Endothelial cell of umbilical vein (primary cell): ENCODE data around the gene SLC30A3. TPM values are rescaled to one million over a fixed set of nuclear protein-coding genes. Genes with fewer than 3 reads are reported as not detected.

ENCODE experiments used
- BruUV-seq: library from RNA; stranded (reverse); fragments of 400-500 nt; replicated peaks from 2 replicates; lab custom pipeline; 2021; lab: Mats Ljungman, UMichigan
- CTCF ChIA-PET: fragments of 300-600, 350-600 bp; sonication (Branson Sonifier 250); formaldehyde crosslinking; loops from one replicate; lab custom pipeline; 2021; ENCODE audit warnings: antibody characterized with exemption, inconsistent platforms; lab: Charles Lee
- POLR2A ChIA-PET: fragments of 300-600, 350-600 bp; sonication (Branson Sonifier 250); formaldehyde crosslinking; loops from one replicate; lab custom pipeline; 2021; ENCODE audit warnings: antibody characterized with exemption, inconsistent platforms; lab: Charles Lee
- DNase-seq: peaks from one replicate; pipeline ENCODE4 v3.0.0-alpha.2; 2011; ENCODE audit warnings: low read depth, low spot score
- FAIRE-seq: peaks from 2 replicates; lab custom pipeline; 2011; peaks lifted over from hg19 to GRCh38; lab: Jason Lieb, UNC
- H2AFZ ChIP-seq: 2 replicates; pipeline ENCODE4 v1.6.0; 2012; ENCODE audit warnings: low read depth, low read length, control low read depth, inconsistent platforms
- H3K27ac ChIP-seq: 2 replicates; pipeline ENCODE4 v1.5.1; 2011; ENCODE audit warnings: low read depth, mild to moderate bottlenecking, control low read depth, low read length, moderate library complexity; ENCODE audit not compliant: insufficient read depth
- H3K27me3 ChIP-seq, 2 experiments: 2 replicates each; pipeline versions ENCODE4 v1.6.0 to v1.6.1; 2011; ENCODE audit warnings: low read length in 2 of 2, mixed read lengths in 1 of 2; ENCODE audit not compliant: control insufficient read depth in 2 of 2, insufficient read depth in 2 of 2
- H3K36me3 ChIP-seq, 2 experiments: 2 replicates in 1 of 2; 3 replicates in 1 of 2; pipeline ENCODE4 v1.5.1; 2011; ENCODE audit warnings: low read length in 2 of 2, mild to moderate bottlenecking in 1 of 2, moderate library complexity in 1 of 2; ENCODE audit not compliant: control insufficient read depth in 2 of 2, insufficient read depth in 2 of 2; ENCODE audit errors: extremely low read depth in 1 of 2
- H3K4me1 ChIP-seq: 3 replicates; pipeline ENCODE4 v1.5.1; 2011; ENCODE audit warnings: mild to moderate bottlenecking, low read length; ENCODE audit not compliant: control insufficient read depth, insufficient read depth; ENCODE audit errors: extremely low read depth
- H3K4me2 ChIP-seq: 2 replicates; pipeline ENCODE4 v1.6.1; 2011; ENCODE audit warnings: low read length, control low read depth, mixed read lengths; ENCODE audit not compliant: insufficient read depth
- H3K4me3 ChIP-seq, 3 experiments: fragments of 200-600 bp in 1 of 3; sonication (generic), shearing (Covaris generic) in 1 of 3; replicated peaks in 1 of 3; 2 replicates each; pipeline ENCODE4 v1.5.1; 2011 to 2016; ENCODE audit warnings: control low read depth in 3 of 3, low read length in 3 of 3, mild to moderate bottlenecking in 2 of 3, inconsistent platforms in 1 of 3, low read depth in 1 of 3, moderate library complexity in 1 of 3; ENCODE audit not compliant: insufficient read depth in 1 of 3
- H3K79me2 ChIP-seq: 2 replicates; pipeline ENCODE4 v1.6.0; 2012; ENCODE audit warnings: low read length, inconsistent platforms; ENCODE audit not compliant: control insufficient read depth, insufficient read depth
- H3K9ac ChIP-seq: replicated peaks from 2 replicates; pipeline ENCODE3; 2011; ENCODE audit warnings: low read length, control low read depth; ENCODE audit not compliant: insufficient read depth; ENCODE audit errors: extremely low read depth
- H3K9me1 ChIP-seq: replicated peaks from 3 replicates; pipeline ENCODE4 v1.6.0; 2011; ENCODE audit warnings: mild to moderate bottlenecking, low read length; ENCODE audit not compliant: control insufficient read depth, insufficient read depth; ENCODE audit errors: extremely low read depth
- H3K9me3 ChIP-seq: replicated peaks from 2 replicates; pipeline ENCODE4 v1.5.1; 2012; ENCODE audit warnings: low read length, inconsistent platforms; ENCODE audit not compliant: control insufficient read depth, insufficient read depth
- H4K20me1 ChIP-seq: replicated peaks from 2 replicates; pipeline ENCODE3; 2011; ENCODE audit warnings: mild to moderate bottlenecking, low read length; ENCODE audit not compliant: control insufficient read depth, insufficient read depth; ENCODE audit errors: extremely low read depth
- CTCF ChIP-seq, 2 donors: IDR thresholded peaks; 1 replicate in 1 of 2; 2 replicates in 1 of 2; pipeline ENCODE4 v1.5.1; 2011; ENCODE audit warnings: low read length in 2 of 2, mild to moderate bottlenecking in 2 of 2, moderate library complexity in 2 of 2, control low read depth in 1 of 2, inconsistent platforms in 1 of 2, low read depth in 1 of 2; ENCODE audit not compliant: insufficient read depth in 1 of 2; ENCODE audit errors: extremely low read depth in 1 of 2
- EZH2 ChIP-seq: IDR thresholded peaks from 2 replicates; pipeline ENCODE4 v1.6.1; 2012; ENCODE audit warnings: borderline replicate concordance, low read depth, mild to moderate bottlenecking, moderate library complexity, low read length, inconsistent platforms; ENCODE audit not compliant: severe bottlenecking
- FOS ChIP-seq: IDR thresholded peaks from 2 replicates; pipeline ENCODE4 v1.6.1; 2011; ENCODE audit warnings: mild to moderate bottlenecking, low read length, moderate library complexity, borderline replicate concordance; ENCODE audit not compliant: insufficient read depth
- GATA2 ChIP-seq: IDR thresholded peaks from 2 replicates; pipeline ENCODE4 v1.7.0; 2011; ENCODE audit warnings: low read depth, mild to moderate bottlenecking, moderate library complexity, mixed read lengths, low read length; ENCODE audit not compliant: insufficient read length, insufficient read depth
- JUN ChIP-seq: IDR thresholded peaks from 2 replicates; pipeline ENCODE4 v1.6.1; 2011; ENCODE audit warnings: borderline replicate concordance, low read depth; ENCODE audit not compliant: insufficient read length, insufficient read depth
- MAX ChIP-seq: IDR thresholded peaks from 2 replicates; pipeline ENCODE4 v1.6.1; 2011; ENCODE audit not compliant: insufficient read depth, insufficient read length
- MYC ChIP-seq: IDR thresholded peaks from one replicate; pipeline ENCODE4 v1.6.1; 2011; ENCODE audit warnings: mild to moderate bottlenecking, low read depth, low read length
- POLR2A ChIP-seq: IDR thresholded peaks from 2 replicates; pipeline ENCODE4 v1.6.1; 2012; ENCODE audit warnings: low read depth, mild to moderate bottlenecking, control low read depth, low read length
- POLR2AphosphoS5 ChIP-seq: IDR thresholded peaks from 2 replicates; pipeline ENCODE4 v1.6.1; 2012; ENCODE audit warnings: low read depth, mild to moderate bottlenecking, control low read depth, low read length, moderate library complexity; ENCODE audit not compliant: insufficient read depth
- dilution Hi-C: fragments of 300-500 bp; cut with MboI; formaldehyde crosslinking; loops from one replicate; pipeline ENCODE4 v1.15.0; 2019; ENCODE audit warnings: low sequenced_read_pairs; ENCODE audit not compliant: extremely low pct_ligation_motif_present
- intact Hi-C: fragments of 100-400 bp; cut with micrococcal nuclease; formaldehyde crosslinking; loops from one replicate; pipeline ENCODE4 v1.10.0; 2022
- polyA plus RNA-seq, 4 experiments: library from polyadenylated mRNA; depleted of rRNA in 3 of 4; stranded (reverse) in 3 of 4; unstranded in 1 of 4; fragments of >200 nt; gene quantifications; 2 replicates each; pipeline versions ENCODE4 v1.2.1 to v1.2.3, GENCODE V29; 2011 to 2012; ENCODE audit warnings: missing spikeins in 1 of 4
- total RNA-seq: library from RNA; stranded (reverse); gene quantifications from 2 replicates; pipeline ENCODE4 v1.2.3, GENCODE V29; 2021

Gene SLC30A3
- total and polyA plus RNA-seq, 2 donors (not counting 3 experiments of a cell fraction or from before 2014, with no cell fraction given), result 16.7 to 63.9 TPM

DNA sequence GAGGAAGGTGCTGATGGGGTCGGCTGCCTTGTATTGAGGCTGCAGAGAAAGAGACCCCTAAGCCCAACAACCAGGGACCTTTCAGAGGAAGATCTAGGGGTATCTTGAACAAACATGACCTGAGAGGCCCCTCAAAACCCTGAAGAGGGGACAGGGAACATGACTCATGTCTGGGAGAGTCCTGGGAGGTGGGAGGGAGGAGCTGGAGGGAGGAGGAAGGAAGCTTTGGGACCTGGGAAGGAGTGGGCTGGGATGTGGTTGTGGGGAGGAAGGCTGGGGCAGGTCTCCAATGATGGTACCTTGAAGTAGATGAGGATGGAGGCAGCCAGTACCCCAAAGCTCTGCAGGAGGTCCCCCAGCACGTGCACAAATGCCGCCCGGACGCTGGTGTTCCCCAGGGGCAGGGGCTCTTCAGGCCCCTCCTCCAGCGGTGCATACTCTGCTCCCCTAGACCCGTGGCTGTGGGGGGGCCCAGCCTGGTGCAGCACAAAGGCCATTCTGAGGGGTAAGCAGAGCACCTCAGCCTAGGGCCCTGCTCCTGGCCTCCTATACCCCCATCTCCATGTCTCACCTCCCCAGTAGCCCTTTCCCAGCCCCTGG, 5.9 kb downstream of the SLC30A3 start:
- POLR2A ChIA-PET, result no interaction called here
- no peak for TF ChIP-seq POLR2AphosphoS5
- no peak for TF ChIP-seq GATA2
- no peak for TF ChIP-seq POLR2A
- no peak for TF ChIP-seq EZH2
- no peak for TF ChIP-seq JUN
- no peak for TF ChIP-seq MYC
- TF ChIP-seq FOS, result no peak
- no peak for TF ChIP-seq CTCF (IDR thresholded peaks at IDR 0.05; ENCODE audit: extremely low read depth in 1 of 2, insufficient read depth in 1 of 2, low read depth in 1 of 2, low read length in 2 of 2)
- TF ChIP-seq MAX, result no peak
- Histone ChIP-seq H3K4me1 (peaks cover 11% of the 10 kb centered on the region), H4K20me1 (no peaks in the 10 kb centered on the region), H3K9ac (no peak overlapping the region), H3K36me3 (peaks cover 0 to 15% of the 10 kb centered on the region in 2 experiments), H3K9me3 (no peaks in the 10 kb centered on the region), H3K4me3 (no peak overlapping the region), H3K27me3 (peaks cover 8 to 17% of the 10 kb centered on the region in 2 experiments), H3K4me2 (no peak overlapping the region), H3K79me2 (no peaks in the 10 kb centered on the region), H2AFZ (no peak overlapping the region), H3K9me1 (no peaks in the 10 kb centered on the region), H3K27ac (no peak overlapping the region)
- dilution Hi-C loops (no loop called here), intact Hi-C loops (no loop called here)
- BruUV-seq, result no TSS peak
- no peak for FAIRE-seq
- CTCF ChIA-PET, result interaction anchor here (1.4 to 3.0 kb wide), 3 partner anchors 23 to 46 kb away, joined by 3 to 21 read pairs (median 12); no protein-coding TSS in a partner anchor
- DNase-seq, result no peak
